ENCODE measurements around the gene MYOZ2.

DNA sequence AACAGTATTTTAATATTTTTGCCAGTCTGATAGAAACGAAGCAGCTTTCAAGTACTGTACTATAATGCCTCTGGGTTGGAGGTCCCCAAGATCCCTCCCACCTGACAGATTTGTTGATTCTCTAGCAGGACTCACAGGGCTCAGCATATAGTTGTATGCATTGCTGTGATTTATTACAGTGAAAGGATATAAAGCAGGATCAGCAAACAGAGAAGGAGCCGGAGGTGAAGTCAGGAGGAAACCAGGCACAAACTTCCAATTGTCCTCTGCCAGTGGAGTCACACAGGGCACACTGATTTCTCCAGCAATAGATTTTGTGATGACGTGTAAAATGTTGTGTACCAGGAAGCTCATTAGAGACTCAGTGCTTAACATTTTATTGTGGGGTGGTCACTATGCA, 95.9 kb downstream of the MYOZ2 start:
- no peak for TF ChIP-seq MYC (IDR thresholded peaks at IDR 0.05; ENCODE audit: low read depth, low read length)
- TF ChIP-seq, protein P1, sequence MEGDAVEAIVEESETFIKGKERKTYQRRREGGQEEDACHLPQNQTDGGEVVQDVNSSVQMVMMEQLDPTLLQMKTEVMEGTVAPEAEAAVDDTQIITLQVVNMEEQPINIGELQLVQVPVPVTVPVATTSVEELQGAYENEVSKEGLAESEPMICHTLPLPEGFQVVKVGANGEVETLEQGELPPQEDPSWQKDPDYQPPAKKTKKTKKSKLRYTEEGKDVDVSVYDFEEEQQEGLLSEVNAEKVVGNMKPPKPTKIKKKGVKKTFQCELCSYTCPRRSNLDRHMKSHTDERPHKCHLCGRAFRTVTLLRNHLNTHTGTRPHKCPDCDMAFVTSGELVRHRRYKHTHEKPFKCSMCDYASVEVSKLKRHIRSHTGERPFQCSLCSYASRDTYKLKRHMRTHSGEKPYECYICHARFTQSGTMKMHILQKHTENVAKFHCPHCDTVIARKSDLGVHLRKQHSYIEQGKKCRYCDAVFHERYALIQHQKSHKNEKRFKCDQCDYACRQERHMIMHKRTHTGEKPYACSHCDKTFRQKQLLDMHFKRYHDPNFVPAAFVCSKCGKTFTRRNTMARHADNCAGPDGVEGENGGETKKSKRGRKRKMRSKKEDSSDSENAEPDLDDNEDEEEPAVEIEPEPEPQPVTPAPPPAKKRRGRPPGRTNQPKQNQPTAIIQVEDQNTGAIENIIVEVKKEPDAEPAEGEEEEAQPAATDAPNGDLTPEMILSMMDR (IDR thresholded peaks at IDR 0.05; ENCODE audit: low read depth, low read length) = no peak
- no peak for TF ChIP-seq POLR2A (IDR thresholded peaks at IDR 0.05; ENCODE audit: extremely low read depth, insufficient read length)
